PC-3 (cell line): ENCODE measurements around the gene OR51A4. TPM values are rescaled to one million over a fixed set of nuclear protein-coding genes. Genes with fewer than 3 reads are reported as not detected.

ENCODE experiments used
- total RNA-seq: library from RNA; depleted of rRNA; stranded (reverse); fragments of >200 nt; gene quantifications from 2 replicates; pipeline ENCODE4 v1.2.3, GENCODE V29; 2014; rRNA removed

OR51A4 gene
- total RNA-seq, 1 experiment from 2014 or later = not detected

Other genes with a start within 250 kb of the OR51A4 start
- gene OR51E2, start 249.8 kb downstream of the OR51A4 start, total RNA-seq = not detected in 2 replicates
- gene MMP26, start 242.8 kb downstream of the OR51A4 start, total RNA-seq = not detected in 2 replicates
- gene OR51F1, start 177.7 kb downstream of the OR51A4 start, total RNA-seq = not detected in 2 replicates
- gene OR52R1, start 143.2 kb downstream of the OR51A4 start, total RNA-seq = not detected in 2 replicates
- not detected in 2 replicates for gene OR51F2, start 126.3 kb downstream of the OR51A4 start, total RNA-seq
- gene OR51S1, start 98.4 kb downstream of the OR51A4 start, total RNA-seq = not detected in 2 replicates
- gene OR51T1, start 65.7 kb downstream of the OR51A4 start, total RNA-seq = not detected in 2 replicates
- not detected in 2 replicates for gene OR51A7, start 43.8 kb downstream of the OR51A4 start, total RNA-seq
- gene OR51G2, start 28.3 kb downstream of the OR51A4 start, total RNA-seq = not detected in 2 replicates
- not detected in 2 replicates for gene OR51G1, start 23.3 kb downstream of the OR51A4 start, total RNA-seq
- gene OR51A2, start 8.1 kb upstream of the OR51A4 start, total RNA-seq = not detected in 2 replicates
- not detected in 2 replicates for gene OR51L1, start 47.2 kb upstream of the OR51A4 start, total RNA-seq
- not detected in 2 replicates for gene OR52J3, start 98.9 kb upstream of the OR51A4 start, total RNA-seq
- not detected in 2 replicates for gene OR52E2, start 112.0 kb upstream of the OR51A4 start, total RNA-seq
- not detected in 2 replicates for gene OR52E1, start 122.0 kb upstream of the OR51A4 start, total RNA-seq
- not detected in 2 replicates for gene OR52A5, start 190.8 kb upstream of the OR51A4 start, total RNA-seq
- gene OR52A1, start 207.2 kb upstream of the OR51A4 start, total RNA-seq = not detected in 2 replicates